CD4-positive, alpha-beta T cell treated with Interleukin-1 beta for 1 hour (primary cell): ENCODE measurements around the gene EVA1C.
A peak's percentile ranks its signal among the peaks of the same experiment; 100 is the strongest.
"Not testable (repeated sequence)": the region's sequence is repeated elsewhere in the genome, so short reads cannot be mapped to it uniquely, and the experiment has no call there.

Experiments used
- DNase-seq, 2 donors: peaks; one replicate each; pipeline ENCODE4 v3.0.0-alpha.2; 2020 to 2022

EVA1C gene

DNA sequence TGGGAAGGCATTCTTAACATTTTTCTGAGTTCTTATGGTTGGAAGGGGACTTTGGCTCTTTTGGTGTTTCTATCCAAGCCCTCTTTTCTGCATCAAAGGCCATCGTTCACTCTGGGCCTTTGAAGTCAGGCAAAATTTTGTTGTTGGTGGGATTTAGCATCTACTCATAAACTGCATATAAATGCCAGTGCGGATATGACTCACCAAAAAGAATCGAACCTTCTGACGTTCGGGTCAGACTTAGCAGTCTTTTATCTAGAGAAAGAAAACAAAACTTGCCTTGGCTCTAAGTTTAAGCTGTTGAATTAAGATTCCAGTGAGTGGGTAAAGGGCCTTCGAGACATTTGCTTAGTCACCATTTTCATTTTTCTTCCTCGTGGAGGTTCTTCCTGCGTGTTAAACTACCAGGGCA, 51.4 kb downstream of the EVA1C start:
- no peak for DNase-seq

DNA sequence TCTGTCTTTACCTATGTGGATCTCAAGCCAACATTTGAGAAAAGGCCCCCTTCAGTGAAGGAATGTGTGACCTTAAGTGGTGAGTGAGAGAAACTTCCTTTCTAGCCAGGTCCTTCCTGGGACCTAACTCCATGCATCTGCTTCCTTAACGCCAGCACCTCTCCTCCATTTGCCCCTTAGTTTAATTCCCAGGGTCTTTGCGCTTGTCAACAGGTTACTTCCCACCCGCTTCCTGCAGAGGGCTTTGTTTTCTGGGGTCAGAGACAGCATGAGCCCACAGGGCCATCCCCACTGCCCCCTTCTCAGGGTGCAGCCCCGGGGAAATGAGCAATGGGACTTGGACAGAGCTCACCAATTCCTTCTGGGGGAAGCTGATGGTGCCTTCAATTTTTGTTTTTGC, 54.8 kb downstream of the EVA1C start:
- no peak for DNase-seq

DNA sequence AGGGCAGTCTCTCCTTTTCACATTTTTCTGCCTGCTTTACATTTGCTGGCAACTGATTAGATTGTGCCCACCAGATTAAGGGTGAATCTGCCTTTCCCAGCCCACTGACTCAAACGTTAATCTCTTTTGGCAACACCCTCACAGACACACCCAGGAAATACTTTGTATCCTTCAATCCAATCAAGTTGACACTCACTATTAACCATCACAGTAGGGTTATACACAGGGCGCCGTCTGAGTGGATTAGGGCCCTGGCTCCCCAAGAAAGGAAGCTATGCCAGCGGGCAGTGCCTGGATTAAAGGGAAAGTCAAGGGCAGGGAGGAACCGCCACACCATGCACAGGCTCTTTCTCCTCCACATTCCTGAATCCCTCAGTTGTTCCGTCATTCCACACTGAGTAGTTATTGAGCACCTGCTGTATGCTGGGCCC, 56.2 kb downstream of the EVA1C start:
- no peak for DNase-seq

DNA sequence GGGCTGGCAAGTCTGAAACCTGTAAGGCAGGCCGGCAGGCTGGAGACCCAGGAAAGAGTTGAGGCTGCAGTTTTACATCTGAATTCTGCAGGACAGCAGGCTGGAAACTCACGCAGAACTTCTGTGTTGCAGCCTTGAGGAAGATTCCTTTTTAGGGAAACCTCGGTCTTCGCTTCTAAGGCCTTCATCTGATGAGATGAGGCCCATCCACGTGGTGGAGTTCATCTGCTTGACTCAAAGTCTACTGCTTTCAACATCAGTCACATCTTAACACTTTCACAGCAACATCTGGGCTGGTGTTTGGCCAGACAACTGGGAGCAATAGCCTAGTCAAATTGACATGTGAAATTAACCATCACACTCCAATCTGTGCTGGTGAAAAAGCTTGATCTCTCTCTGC, 57.1 kb downstream of the EVA1C start:
- no peak for DNase-seq

DNA sequence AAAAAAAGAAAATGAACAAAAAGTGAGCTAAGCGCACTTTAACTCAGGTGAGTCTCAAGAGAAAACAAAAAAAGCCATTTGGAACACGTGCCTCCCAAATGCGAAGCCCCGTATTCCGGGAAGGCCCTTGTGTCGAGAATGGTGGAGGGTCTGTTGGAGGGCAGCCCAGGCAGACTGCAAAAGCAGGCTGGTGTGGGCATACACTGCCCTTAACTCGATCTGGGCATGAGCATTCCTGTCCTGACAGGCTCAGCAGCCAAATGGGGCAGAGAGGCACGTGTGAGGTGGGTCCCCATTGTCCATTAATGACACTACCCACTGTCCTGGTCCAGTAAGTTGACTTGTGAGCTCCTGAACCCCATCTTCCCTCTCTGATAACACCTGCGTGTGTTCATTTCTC, 57.7 kb downstream of the EVA1C start:
- DNase-seq = no peak

DNA sequence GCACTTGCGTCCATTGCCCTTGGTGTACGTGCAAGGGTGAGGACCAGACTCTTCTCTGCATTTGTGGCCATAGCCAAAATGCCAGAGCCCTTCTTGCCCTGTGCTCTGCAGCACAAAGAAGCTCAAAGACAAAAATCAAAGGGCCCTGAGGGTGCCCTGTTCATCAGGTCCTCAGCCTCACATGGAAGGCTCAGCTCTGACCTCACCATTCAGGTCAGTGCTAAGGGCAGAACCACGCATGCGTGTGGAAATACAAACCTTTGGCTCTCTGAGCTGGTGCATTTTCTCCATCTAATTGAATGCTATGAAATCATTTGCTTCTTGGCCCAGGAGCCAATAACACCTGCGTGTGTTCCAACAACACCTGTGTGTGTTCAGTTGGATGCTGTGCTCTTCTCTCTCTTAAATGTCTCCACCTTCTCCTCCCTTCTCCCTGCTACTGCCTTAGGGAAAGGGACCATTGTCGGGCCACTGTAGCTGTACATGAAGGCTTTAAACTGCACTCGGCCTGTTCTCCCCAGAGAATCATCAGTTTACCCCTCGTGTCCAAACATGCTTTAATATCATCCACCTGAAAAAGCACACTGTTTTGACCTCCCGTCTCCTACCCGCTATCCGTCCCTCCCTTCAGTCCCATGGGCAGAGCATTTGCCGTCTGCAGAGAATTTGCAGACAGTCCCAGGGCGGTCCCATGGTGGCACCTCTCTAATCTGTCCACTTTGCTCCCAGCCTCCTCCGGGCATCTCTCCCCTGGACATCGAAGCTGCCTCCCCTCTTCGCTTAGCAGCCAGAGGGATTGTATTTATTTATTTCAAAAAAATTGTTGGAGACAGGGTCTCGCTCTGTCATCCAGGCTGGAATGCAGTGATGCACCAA, 60.6 kb downstream of the EVA1C start:
- no peak for DNase-seq

DNA sequence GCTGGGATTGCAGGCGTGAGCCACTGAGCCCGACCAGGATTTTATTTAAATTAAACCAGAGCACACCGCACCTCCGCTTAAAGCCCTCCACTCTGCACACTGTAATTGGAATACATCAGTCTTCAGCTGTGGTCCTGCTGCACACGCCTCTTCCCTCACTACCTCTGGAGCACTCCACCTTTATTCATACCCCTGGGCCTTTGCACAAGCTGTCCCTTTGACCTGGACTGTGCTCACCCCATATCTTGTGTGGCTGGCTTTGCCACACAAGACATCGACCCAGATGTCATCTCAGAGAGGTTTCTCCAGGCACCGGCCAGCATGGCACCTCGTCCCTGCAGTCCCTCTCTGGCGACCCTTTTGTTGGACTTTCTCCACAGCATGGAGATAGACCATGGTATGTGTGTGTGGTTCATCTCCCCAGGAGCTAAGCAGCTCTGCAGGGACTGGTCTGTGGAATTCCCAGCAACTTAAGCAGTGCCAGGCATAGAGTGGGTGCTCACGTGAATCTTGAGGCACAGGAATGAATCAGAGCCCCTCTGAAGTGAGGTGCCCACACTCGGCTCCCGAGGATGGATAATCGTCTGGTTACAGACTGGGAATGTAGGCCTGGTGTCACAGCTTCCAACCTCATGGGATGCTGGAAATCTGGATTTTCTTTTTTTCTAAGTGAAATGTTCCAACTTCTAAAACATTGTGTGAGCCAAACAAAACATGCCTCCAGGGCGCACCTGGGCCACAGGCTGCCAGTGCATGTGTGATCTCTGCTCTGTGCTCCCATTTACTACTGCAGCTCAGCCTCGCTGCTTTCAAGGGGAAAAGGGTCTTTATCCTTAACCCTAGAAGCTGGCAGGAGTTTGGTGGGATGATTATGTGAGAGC, 61.9 kb downstream of the EVA1C start:
- DNase-seq = no peak

DNA sequence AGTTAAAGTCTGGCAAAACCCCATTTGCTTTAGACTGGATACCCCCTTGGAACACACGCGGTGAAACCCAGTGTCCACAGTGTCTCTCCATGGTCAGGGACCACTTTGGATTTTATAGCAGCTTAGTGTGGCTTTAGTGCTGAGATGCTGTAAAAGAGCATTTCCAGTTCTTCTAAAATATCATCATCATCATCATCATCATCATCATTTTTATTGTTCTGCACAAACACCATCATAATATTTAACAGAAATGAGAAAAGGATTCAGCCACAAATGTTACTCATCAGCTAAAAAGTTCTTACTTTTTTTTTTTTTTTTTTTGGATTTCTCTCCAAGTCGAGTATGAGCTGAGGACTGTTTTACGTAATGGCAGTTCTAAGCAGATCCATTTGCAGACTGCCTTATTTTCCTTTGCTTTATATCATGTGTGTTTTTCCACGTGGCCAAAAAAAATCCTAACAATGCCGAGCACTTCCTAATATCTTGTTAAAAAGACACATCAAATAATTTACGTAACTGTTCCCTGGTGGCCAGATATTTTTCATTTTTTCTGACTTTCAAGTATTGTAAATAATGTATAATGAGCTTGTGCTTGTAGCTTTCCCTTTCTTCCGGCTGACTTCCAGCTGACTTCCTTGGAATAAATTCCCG, 62.8 kb downstream of the EVA1C start:
- DNase-seq = no peak

DNA sequence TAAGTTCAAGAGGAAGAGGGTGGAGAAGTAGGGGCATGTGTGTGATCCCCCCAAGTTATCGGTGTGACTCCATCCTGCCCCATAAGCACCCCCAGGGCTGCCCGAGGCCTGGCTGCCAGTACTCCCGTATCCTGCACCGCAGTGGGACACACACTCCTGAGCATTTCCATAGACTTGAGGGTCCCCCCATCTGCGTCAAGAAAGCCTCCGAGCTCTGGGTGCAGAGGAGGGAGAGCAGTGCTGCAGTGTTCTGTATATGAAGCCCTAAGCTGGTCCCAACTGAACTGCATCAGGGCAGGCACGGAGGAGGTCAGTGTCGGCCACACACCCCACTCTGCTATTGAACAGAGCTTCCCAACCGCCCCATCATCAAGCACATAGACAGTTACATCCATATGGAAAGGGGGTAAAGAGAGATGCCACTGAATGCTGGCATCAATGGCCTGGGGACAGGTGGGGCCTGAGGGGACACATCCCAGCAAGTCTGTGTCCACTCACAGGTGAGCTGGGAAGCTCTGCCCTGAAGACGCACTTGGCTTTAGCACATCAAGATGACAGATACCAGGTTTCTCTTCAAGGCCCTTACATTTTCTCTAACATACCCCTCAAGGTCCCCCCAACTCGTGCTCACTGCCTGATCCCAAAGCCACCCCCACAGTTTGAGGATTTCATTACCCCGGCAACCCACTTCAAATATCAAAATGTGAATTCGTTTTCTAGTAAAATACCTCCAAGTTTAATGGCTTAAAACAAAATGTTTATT, 64.3 kb downstream of the EVA1C start:
- no peak for DNase-seq

DNA sequence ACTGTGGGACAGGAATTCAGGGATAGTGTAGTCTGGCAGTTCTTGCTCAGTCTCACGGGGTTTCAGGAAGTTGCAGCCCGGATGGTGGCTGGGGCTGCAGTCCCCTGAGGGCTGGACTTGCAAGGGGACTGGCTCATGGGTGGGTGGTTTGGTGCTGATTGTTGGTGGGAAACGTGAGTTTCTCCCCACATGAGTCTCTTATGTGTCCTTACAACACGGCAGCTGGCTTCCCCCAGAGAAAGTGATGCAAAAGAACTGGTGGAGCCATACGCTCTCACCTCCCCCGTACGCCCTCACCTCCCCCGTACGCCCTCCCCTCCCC, 64.9 kb downstream of the EVA1C start:
- DNase-seq = no peak

DNA sequence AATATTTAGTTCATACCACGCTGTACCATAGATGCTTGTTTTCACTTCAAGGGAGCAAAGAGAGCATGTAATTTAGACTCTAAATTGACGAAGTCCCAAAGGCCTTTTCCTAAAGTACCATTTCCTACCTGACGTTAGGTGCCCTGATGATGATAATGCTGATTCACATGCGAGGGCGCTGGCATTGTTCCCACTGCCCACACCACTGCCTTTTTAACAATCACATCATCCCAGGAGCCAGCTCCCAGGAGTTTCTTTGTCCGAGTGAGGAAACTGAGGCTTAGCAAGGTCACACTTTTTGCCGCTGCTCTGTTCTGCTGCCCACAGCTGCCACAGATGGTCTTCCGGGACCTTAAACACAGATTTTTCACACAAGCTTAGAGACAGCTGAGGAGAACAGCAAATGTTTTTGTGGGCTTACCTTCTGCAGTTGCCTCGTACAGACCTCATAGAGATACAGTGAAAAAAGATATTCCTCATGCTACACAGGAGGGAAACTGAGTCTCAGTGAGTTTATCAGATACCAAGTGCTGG, 69.4 kb downstream of the EVA1C start:
- DNase-seq = no peak

DNA sequence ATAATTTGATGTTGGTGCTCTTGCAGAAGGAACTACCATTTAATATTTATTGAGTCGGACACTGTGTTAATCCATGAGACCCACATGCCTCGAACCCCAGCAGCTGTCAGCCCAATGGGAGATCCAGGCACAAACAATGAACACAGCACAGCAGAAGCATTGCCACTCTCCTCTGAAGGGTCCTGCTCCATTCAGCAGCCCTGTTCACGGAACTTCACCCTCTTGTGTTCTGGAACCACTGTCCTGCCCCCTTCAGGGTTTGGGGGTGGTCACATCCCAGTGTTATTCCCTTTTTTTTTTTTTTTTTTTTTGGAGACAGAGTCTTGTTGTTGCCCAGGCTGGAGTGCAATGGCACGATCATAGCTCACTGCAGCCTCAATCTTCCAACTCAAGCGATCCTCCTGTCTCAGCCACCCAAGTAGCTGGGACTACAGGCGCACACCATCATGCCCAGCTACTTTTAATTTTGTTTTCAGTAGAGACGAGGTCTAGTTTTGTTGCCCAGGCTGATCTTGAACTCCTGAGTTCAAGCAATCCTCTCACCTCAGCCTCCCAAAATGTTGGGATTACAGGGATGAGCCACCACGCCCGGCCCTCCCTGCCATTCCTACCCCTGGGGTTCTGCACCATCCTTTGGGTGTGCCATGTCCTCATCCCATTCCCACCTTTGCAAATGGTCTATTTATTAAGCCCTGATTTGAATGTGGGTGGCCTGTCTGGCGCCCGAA, 70.2 kb downstream of the EVA1C start:
- DNase-seq = no peak

DNA sequence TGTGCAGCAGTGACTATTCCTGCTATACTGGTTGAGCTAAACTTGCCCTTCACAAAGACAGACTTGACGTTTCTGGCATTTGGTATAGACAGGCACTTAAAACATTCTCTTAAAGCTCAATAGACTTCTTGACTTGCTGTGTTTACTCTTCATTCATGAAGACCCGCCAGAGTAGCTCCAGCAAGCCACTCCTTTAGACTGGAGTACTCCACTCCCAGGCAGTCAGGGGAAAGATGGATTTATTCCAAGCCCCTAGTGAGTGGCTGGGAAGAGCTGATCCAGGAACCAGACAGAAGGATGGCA, 70.7 kb downstream of the EVA1C start:
- no peak for DNase-seq

DNA sequence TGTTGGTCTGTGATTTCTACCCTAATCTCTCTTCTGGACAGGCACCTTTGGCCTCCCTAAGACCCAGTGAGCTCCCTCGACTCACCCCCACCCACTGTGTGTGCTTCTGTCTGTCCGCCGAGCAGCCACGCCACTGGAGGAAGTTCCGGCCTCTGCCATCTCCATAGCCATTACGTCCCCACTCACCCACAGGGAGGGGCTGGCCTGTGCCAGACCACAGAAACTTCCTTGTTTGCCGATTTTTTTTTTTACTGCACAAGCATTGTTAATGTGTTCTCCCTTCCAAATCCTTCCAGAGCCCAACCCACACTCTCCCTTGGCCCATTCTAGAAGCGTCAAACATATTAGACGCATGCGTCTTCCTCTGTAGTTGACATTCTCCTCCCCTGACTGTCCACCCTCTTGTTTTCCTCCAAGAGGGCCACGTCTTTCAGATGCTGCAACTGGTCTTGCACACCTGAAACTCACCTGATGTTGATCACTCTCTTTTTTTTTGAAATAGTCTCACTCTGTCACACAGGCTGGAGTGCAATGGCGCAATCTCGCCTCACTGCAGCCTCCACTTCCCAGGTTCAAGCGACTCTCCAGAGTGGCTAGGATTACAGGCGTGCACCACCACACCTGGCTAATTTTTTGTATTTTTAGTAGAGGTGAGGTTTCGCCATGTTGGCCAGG, 72.3 kb downstream of the EVA1C start:
- DNase-seq = peak in 1 of 2 donors; percentile 11

DNA sequence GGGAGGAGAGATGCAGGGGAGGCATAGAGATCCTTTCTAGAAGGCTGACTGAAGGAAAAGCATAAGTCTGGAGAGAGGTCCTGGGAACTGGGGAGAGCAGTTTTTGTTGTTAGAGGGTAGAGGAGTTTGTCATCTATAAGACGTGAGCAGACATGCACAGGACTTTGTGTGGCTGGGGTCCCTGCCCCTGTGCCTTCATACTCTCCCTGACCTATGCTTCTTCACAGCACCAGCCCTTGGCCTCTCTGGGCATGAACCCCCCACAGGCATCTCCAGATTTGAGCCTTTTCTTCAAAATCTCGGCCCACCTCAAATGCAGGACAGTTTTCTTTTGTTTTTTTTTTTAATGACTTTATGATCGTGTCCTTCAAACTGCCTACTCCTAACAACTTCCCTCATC, 79.9 kb downstream of the EVA1C start:
- DNase-seq = no peak

DNA sequence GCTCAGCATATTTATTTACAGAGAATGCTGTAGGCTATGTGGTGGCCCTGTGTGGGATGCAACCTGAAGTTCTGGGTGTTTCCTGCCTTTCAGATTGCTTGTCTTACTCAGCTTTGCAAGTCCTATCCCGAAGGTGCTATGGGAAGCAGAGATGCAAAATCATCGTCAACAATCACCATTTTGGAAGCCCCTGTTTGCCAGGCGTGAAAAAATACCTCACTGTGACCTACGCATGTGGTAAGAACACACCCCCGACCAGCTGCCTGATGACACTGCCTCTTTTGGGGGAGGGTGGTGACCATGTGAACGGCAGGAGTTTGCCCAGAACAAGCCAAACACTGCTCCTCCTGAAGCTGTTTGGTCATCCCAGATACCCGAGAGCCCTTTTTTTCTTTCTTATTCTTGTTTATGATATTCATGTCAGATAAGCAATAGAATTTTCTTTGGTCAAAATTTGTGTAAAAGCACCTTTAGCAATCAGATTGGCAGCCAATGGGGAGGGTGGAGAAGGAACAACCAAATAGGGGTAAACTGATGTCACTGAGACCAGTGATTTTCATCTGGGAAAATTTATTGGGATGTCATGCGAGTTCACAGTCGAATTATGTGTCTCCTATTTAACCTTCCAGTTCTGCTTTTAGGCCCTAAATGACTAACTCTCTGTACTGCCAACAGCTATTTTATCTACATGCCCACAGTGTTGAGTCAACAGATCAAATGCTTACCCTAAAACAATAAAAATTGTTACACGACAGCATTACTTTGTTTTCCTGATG, 82.6 kb downstream of the EVA1C start:
- no peak for DNase-seq

DNA sequence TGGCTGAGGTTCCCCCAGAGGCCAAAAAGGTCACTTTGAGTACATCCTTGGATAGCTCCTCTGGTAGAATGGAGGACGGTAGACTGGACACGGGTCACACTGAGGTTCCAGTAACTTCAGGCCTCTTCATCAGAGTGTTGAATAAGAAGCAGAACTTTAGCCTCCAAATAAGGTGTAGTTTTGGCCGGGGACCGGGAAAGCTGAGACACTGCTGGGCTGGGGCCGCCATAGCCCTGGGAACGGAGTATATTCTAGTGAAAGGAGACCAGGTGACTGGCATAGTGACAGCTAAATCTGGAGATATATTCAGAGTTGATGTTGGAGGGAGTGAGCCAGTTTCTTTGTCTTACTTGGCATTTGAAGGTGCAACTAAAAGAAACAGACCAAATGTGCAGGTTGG, 84.1 kb downstream of the EVA1C start:
- DNase-seq = no peak

DNA sequence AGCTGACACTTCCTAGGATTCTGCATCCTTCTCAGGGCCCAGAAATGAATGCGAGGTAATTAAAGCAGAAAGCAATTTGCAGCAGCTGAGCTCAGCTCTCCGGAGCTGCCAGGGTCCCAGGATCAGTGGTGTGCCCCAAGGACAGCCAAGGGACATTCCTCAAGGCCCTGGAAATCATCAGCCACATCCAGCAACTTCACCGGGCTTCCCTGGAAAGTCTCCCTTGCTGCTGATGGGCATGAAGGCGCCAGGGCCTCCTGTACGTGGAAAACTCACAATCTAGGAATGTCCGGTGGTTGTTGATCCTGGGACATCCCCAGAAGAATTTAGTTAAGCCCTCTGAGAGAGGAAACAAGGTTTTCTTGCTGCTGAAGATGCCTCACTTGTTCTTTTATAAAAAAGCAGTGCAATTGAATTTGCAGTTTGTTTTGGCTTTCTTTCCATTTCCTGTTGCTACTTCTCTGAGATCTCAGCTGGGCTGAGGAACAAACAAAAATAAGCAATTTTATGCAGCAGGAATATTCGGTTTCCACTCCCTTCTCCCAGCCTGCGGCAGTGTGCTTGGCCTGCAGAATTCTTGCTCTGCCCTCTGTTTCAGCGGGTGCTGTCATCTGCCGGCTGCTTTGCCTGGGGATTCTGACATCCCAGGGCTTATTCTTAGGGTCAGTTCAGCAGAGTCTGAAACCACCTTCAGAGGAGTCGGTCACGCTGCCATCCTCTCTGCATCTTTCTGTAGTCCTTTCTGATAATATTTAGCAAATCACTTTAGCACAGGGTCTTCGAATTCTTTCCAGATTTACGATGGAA, 86.9 kb downstream of the EVA1C start:
- no peak for DNase-seq

DNA sequence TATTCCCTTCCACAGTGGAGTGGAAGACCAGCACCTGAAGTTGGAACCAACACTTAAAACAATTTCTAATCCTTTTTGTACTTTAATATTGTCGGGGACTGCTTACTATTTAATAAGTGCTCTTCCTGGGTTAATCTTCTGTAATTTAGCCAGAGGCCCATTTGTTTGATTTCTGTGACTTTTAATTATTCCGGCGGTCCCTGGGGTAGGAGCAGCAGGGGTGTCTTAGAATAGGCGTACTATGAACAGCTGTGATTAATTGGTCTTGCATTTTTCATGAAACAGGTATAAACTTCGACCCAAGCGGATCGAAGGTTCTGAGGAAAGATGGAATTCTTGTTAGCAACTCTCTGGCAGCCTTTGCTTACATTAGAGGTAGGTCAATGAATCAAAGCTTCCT, 91.1 kb downstream of the EVA1C start:
- not testable (repeated sequence) for DNase-seq

DNA sequence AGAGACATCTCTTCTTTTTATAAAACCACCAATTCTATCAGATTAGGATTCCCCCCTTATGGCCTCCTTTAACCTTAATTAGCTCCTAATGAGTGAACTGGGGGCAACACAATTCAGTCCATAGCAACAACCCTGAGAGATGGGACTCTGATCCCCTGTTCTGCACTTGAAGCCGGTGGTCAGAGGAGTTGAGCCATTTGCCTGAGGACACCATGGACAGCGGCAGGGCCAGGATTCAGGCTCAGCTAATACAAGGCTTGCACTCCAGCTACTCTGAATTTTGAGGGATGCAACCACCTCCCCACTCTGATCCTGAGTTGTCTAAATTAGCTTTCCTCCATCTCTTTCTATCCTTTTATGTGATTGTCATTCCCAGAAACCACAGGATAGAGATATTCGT, 93.3 kb downstream of the EVA1C start:
- DNase-seq = not testable (repeated sequence)
